GM18951 (cell line): ENCODE measurements around the gene CLN6.

Experiments
- POLR2A ChIP-seq: IDR thresholded peaks from 4 replicates; pipeline ENCODE4 v1.6.1; 2011; ENCODE audit warnings: mild to moderate bottlenecking; ENCODE audit not compliant: insufficient read length, insufficient read depth; ENCODE audit errors: extremely low read depth
- in situ Hi-C: fragments of 300-500 bp; cut with MboI; formaldehyde crosslinking; loops from one replicate; pipeline ENCODE4 v1.12.0; 2022; ENCODE audit warnings: low sequenced_read_pairs, mixed read lengths, inconsistent platforms; ENCODE audit not compliant: unreplicated experiment

CLN6 gene

GRCh38 chr15:68265081-68265480 lies 35.6 kb upstream of the CLN6 start:
- TF ChIP-seq POLR2A: no peak
- in situ Hi-C loops: no loop called here

GRCh38 chr15:68264282-68264681 lies 34.8 kb upstream of the CLN6 start:
- in situ Hi-C loops: no loop called here

GRCh38 chr15:68262514-68263356 lies 33.2 kb upstream of the CLN6 start:
- TF ChIP-seq POLR2A: no peak
- in situ Hi-C loops: no loop called here

More at GRCh38 chr15:68264282-68264681, 34.8 kb upstream of the CLN6 start:
- TF ChIP-seq POLR2A: no peak

GRCh38 chr15:68261980-68262379 lies 32.5 kb upstream of the CLN6 start:
- in situ Hi-C loops: no loop called here
- no peak for TF ChIP-seq POLR2A

GRCh38 chr15:68261241-68261640 lies 31.7 kb upstream of the CLN6 start:
- TF ChIP-seq POLR2A: no peak
- in situ Hi-C loops: no loop called here

- in situ Hi-C loops: no loop called here
- TF ChIP-seq POLR2A: no peak
These were observed 30.4 kb upstream of the CLN6 start for GRCh38 chr15:68259883-68260282.

GRCh38 chr15:68258692-68259091 lies 29.2 kb upstream of the CLN6 start:
- no peak for TF ChIP-seq POLR2A
- in situ Hi-C loops: no loop called here

- in situ Hi-C loops: no loop called here
- no peak for TF ChIP-seq POLR2A
These were observed 27.3 kb upstream of the CLN6 start for GRCh38 chr15:68256675-68257450.

GRCh38 chr15:68252925-68253534 lies 23.5 kb upstream of the CLN6 start:
- TF ChIP-seq POLR2A: no peak
- in situ Hi-C loops: no loop called here

GRCh38 chr15:68249058-68249713 lies 19.7 kb upstream of the CLN6 start:
- TF ChIP-seq POLR2A: no peak
- in situ Hi-C loops: no loop called here

- TF ChIP-seq POLR2A: no peak
- in situ Hi-C loops: no loop called here
These were observed 14.7 kb upstream of the CLN6 start for GRCh38 chr15:68244235-68244634.

GRCh38 chr15:68241088-68241935 lies 11.8 kb upstream of the CLN6 start:
- in situ Hi-C loops: no loop called here
- no peak for TF ChIP-seq POLR2A
